ENCODE measurements around the gene FOXO3.

GRCh38 chr6:108568101-108568500 is 7.4 kb downstream of the FOXO3 start:
- no peak for TF ChIP-seq CTCF (conservative IDR thresholded peaks at IDR 0.05 in 1 of 2, IDR thresholded peaks at IDR 0.05 in 1 of 2; ENCODE audit: low read depth in 1 of 2, low read length in 2 of 2)
- TF ChIP-seq EZH2 (IDR thresholded peaks at IDR 0.05; ENCODE audit: low read length, missing control alignments): no peak
